HG03108 (cell line): ENCODE measurements around the gene GJD3.
"Not testable (repeated sequence)": the region's sequence is repeated elsewhere in the genome, so short reads cannot be mapped to it uniquely, and the experiment has no call there.

Source experiments
- ATAC-seq: cut with Tn5 transposase; IDR thresholded peaks from one replicate; pipeline ENCODE4 v1.9.1; 2021; ENCODE audit warnings: moderate library complexity; ENCODE audit not compliant: unreplicated experiment

GJD3 gene

DNA sequence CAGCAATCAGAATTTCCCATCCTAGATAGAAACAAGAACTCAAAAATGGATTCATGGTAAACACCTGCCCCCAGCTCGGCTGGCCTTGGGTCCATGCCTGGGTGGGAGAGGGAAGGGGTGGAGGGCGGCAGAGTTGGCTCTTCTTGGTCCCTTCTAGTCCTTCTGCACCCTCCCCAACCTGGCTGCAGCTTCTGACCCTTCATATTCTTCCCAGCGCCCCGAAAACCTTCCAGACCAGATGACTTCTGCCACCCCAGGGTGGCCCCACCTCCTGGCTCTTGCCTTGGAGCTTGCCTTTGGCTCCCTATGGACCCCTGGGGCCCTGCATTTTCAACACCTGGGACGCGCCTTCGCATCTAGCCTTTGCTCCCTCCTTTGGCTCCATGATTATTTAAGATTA, 5.4 kb upstream of the GJD3 start:
- ATAC-seq, result no peak

DNA sequence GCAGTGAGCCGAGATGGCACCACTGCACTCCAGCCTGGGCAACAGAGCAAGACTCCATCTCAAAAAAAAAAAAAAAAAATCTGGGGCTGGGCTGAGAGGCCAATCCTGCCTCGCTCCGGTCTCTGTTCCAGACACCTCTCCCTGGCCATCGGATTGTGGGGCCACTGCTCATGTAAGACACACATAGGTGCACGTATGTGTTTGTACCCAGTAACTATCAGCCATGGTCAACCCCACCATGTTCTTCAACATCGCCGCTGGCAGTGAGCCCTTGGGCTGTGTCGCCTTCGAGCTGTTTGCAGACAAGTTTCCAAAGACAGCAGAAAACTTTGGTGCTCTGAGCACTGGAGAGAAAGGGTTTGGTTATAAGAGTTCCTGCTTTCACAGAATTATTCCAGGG, 3.2 kb upstream of the GJD3 start:
- not testable (repeated sequence) for ATAC-seq

GRCh38 chr17:40366861-40367518, 2.5 kb upstream of the GJD3 start:
- no peak for ATAC-seq

GRCh38 chr17:40366076-40366860, 1.7 kb upstream of the GJD3 start:
- ATAC-seq, result no peak

DNA sequence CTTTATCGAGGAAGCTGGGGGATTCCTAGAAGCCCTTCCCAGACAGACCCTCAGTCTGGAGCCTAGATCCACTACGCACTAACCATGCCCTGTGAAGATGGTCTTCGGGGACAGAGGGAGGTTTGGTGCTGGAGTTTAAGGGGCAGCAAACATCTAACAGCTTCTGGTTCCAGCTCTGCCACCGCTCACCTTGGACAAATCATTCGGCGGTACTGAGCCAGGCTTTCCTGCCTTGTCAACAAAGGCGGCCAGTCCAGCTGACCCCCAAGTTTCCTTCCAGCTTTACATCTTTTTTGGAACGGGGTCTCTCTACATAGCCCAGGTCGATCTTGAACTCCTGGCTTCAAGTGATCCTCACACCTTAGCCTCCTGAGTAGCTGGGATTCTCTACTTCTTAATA, 369 bp upstream of the GJD3 start:
- ATAC-seq, result no peak

- peak; percentile 9 for ATAC-seq
Observed at GRCh38 chr17:40363111-40363827, 1.3 kb downstream of the GJD3 start.

DNA sequence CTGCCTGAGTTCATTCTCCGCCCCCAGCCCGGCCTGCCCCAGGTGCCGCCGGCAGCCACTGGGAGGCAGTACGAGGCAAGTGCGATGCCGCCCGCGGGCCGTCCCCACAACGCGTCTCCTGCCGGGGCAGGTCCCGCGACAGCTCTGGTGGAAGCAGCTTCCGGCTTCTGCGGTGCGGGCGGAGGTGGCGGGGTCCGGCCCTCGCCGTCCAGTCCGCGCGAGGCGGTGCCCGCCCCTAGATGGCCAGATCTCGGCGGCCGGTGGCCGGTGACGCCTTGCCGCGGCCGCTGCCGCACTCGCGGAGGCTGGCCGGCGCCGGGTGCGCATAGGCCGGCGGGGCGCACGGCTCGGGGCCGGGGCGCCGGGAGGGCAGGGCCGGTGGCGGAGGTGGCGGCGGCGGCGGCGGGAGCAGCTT, 1.8 kb downstream of the GJD3 start:
- peak; percentile 68 for ATAC-seq

DNA sequence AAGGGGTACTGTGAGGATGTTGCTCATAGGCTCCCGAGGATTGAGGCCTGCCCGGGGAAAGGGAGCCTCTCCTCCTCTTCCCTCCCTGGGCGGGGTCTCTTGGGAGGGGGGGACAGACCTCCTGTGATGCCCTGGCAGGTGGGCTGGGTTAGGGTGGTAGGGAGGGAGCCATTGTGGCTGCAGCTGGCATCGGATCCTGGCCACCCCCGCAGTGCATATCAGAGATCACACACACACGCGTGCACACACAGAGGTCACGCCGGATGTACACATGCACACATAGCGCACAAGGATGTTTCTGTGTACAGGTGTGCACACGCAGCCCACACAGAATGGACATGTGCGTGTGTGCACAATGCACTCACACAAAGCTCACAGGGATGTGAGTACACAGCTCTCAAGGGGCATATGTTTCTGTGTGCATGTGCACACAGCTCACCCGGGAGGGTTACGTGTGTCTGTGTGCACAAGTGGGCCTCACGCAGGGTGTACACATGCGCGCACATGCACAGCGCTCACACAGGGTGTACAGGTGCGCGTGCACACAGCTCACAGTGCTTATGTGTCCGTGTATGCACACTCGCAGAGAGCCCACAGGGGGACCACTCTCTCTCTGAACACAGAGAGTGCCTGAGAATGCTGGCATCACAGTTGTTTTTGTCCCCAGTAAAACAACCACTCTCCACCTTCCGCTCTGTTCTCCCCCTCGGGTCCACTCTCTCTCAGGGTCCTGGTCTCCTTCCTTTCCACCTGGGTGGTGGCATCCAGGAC, 2.4 kb downstream of the GJD3 start:
- ATAC-seq, result no peak

- ATAC-seq, result no peak
Observed at GRCh38 chr17:40361063-40361924, 3.2 kb downstream of the GJD3 start.

DNA sequence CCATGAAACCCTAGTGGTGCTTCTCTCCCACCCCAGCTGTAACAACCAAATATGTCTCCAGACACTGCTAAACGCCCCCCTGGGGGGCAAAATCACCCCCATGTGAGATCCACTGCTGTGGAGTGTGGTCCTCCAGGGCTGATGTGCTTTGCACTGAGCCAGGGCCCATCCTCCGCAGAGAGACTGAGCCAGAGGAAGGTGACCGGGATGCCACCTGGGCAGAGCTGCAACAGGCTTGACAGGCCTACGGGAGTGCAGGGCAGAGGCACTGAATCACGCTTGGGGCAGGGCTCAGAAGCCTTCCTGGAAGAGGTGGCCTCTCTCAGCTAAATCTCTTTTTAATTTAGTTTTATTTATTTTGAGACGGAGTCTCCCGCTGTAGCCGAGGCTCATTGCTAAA, 4.4 kb downstream of the GJD3 start:
- ATAC-seq, result no peak

- ATAC-seq, result no peak
Observed at GRCh38 chr17:40358323-40359038, 6.1 kb downstream of the GJD3 start.

DNA sequence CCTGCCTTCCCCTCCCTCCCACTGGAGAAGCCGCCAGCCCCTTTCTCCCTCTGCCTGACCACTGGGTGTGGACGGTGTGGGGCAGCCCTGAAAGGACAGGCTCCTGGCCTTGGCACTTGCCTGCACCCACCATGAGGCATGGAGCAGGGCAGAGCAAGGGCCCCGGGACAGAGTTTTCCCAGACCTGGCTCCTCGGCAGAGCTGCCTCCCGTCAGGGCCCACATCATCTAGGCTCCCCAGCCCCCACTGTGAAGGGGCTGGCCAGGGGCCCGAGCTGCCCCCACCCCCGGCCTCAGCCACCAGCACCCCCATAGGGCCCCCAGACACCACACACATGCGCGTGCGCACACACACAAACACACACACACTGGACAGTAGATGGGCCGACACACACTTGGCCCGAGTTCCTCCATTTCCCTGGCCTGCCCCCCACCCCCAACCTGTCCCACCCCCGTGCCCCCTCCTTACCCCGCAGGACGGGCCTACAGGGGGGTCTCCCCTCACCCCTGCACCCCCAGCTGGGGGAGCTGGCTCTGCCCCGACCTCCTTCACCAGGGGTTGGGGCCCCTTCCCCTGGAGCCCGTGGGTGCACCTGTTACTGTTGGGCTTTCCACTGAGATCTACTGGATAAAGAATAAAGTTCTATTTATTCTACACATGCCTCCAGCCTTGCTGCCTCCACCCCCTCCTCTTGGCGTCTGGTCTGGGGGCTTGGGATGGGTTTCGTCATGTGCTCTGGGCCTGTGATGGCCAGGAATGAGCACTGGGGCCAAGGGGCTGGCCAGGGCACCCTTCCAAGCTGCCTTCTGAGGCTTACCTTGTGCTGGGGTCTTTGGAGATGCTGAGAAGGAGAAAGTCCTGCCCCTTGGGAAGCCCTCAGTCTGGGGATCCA, 7.3 kb downstream of the GJD3 start:
- ATAC-seq, result no peak

- no peak for ATAC-seq
Observed at GRCh38 chr17:40355804-40356758, 8.5 kb downstream of the GJD3 start.

GRCh38 chr17:40355123-40355803, 9.3 kb downstream of the GJD3 start:
- ATAC-seq, result no peak

GRCh38 chr17:40354221-40355122, 10.1 kb downstream of the GJD3 start:
- no peak for ATAC-seq
